Measurements from ENCODE around the gene SLC38A5.

SLC38A5 gene

GRCh38 chrX:48507246-48507645, 37.2 kb upstream of the SLC38A5 start:
- no peak for DNase-seq (ENCODE audit: low read depth)
- no peak for TF ChIP-seq CTCF (IDR thresholded peaks at IDR 0.05; ENCODE audit: control insufficient read depth, extremely low read depth, insufficient read depth)

GRCh38 chrX:48505481-48505880, 35.4 kb upstream of the SLC38A5 start:
- no peak for DNase-seq (ENCODE audit: low read depth)
- TF ChIP-seq CTCF (IDR thresholded peaks at IDR 0.05; ENCODE audit: control insufficient read depth, extremely low read depth, insufficient read depth): no peak
- no peak overlapping the region for H3K4me3 ChIP-seq (ENCODE audit: low read depth, low read length)

More at GRCh38 chrX:48507246-48507645, 37.2 kb upstream of the SLC38A5 start:
- no peak overlapping the region for H3K4me3 ChIP-seq (ENCODE audit: low read depth, low read length)

GRCh38 chrX:48504261-48504660, 34.2 kb upstream of the SLC38A5 start:
- no peak for DNase-seq (ENCODE audit: low read depth)
- H3K4me3 ChIP-seq (ENCODE audit: low read depth, low read length): no peak overlapping the region
- TF ChIP-seq CTCF (IDR thresholded peaks at IDR 0.05; ENCODE audit: control insufficient read depth, extremely low read depth, insufficient read depth): no peak

GRCh38 chrX:48498374-48498809, 28.3 kb upstream of the SLC38A5 start:
- TF ChIP-seq CTCF (IDR thresholded peaks at IDR 0.05; ENCODE audit: control insufficient read depth, extremely low read depth, insufficient read depth): no peak
- no peak for DNase-seq (ENCODE audit: low read depth)
- H3K4me3 ChIP-seq (ENCODE audit: low read depth, low read length): no peak overlapping the region

GRCh38 chrX:48497871-48498270, 27.8 kb upstream of the SLC38A5 start:
- no peak overlapping the region for H3K4me3 ChIP-seq (ENCODE audit: low read depth, low read length)
- no peak for DNase-seq (ENCODE audit: low read depth)
- TF ChIP-seq CTCF (IDR thresholded peaks at IDR 0.05; ENCODE audit: control insufficient read depth, extremely low read depth, insufficient read depth): no peak

- TF ChIP-seq CTCF (IDR thresholded peaks at IDR 0.05; ENCODE audit: control insufficient read depth, extremely low read depth, insufficient read depth): no peak
- H3K4me3 ChIP-seq (ENCODE audit: low read depth, low read length): no peak overlapping the region
- no peak for DNase-seq (ENCODE audit: low read depth)
Observed at GRCh38 chrX:48496660-48497059, 26.6 kb upstream of the SLC38A5 start.

- no peak overlapping the region for H3K4me3 ChIP-seq (ENCODE audit: low read depth, low read length)
- TF ChIP-seq CTCF (IDR thresholded peaks at IDR 0.05; ENCODE audit: control insufficient read depth, extremely low read depth, insufficient read depth): peak; percentile 45
- DNase-seq (ENCODE audit: low read depth): no peak
Observed at GRCh38 chrX:48493890-48494364, 23.9 kb upstream of the SLC38A5 start.

Measured in LNCaP clone FGC (cell line).